T-helper 2 cell (primary cell): ENCODE measurements around the gene TRAPPC3.
"Not testable (repeated sequence)": the region's sequence is repeated elsewhere in the genome, so short reads cannot be mapped to it uniquely, and the experiment has no call there.

Experiments
- DNase-seq, 5 experiments: peaks; one replicate each; pipeline versions ENCODE4 v3.0.0 to v3.0.0-alpha.2; 2012 to 2022
- total RNA-seq, 2 donors: gene quantifications; one replicate each; lab custom pipeline; 2026; lab: John Stamatoyannopoulos, UW

Gene TRAPPC3
- 24.9 to 38.0 reads per million in 2 donors for total RNA-seq

- DNase-seq: peak; percentile 99 to 100 (median 99)
Measured at GRCh38 chr1:36149237-36149972, at the start of gene TRAPPC3. TRAPPC3 (minus strand) TSS chr1:36149486; CDS start chr1:36149378, 108 bp downstream.

GRCh38 chr1:36198641-36199040 lies 49.4 kb upstream of the TRAPPC3 start:
- no peak for DNase-seq

GRCh38 chr1:36196805-36197204 lies 47.5 kb upstream of the TRAPPC3 start:
- not testable (repeated sequence) for DNase-seq

GRCh38 chr1:36187800-36188593 lies 38.7 kb upstream of the TRAPPC3 start:
- DNase-seq: peak; percentile 41 to 85 (median 69)

GRCh38 chr1:36183309-36183856 lies 34.1 kb upstream of the TRAPPC3 start:
- no peak for DNase-seq

GRCh38 chr1:36182734-36183133 lies 33.4 kb upstream of the TRAPPC3 start:
- no peak for DNase-seq

- no peak for DNase-seq
Measured at GRCh38 chr1:36179220-36179600, 29.9 kb upstream of the TRAPPC3 start.

GRCh38 chr1:36178471-36179219 lies 29.4 kb upstream of the TRAPPC3 start:
- no peak for DNase-seq

GRCh38 chr1:36177589-36178431 lies 28.5 kb upstream of the TRAPPC3 start:
- no peak for DNase-seq

- DNase-seq: no peak
Measured at GRCh38 chr1:36176106-36176949, 27.0 kb upstream of the TRAPPC3 start.

GRCh38 chr1:36175137-36176095 lies 26.1 kb upstream of the TRAPPC3 start:
- peak in 1 of 5 experiments; percentile 21 for DNase-seq

GRCh38 chr1:36174713-36175112 lies 25.4 kb upstream of the TRAPPC3 start:
- no peak for DNase-seq

GRCh38 chr1:36172983-36173382 lies 23.7 kb upstream of the TRAPPC3 start:
- DNase-seq: no peak

- DNase-seq: no peak
Measured at GRCh38 chr1:36172017-36172747, 22.9 kb upstream of the TRAPPC3 start.

GRCh38 chr1:36170643-36171412 lies 21.5 kb upstream of the TRAPPC3 start:
- no peak for DNase-seq

- no peak for DNase-seq
Measured at GRCh38 chr1:36168514-36168913, 19.2 kb upstream of the TRAPPC3 start.

- no peak for DNase-seq
Measured at GRCh38 chr1:36166938-36167905, 17.9 kb upstream of the TRAPPC3 start.
